Left kidney (tissue), 2 donors: Measurements from ENCODE around the gene CEP162. TPM values are rescaled to one million over a fixed set of nuclear protein-coding genes. Genes with fewer than 3 reads are reported as not detected.
"Not testable (repeated sequence)": the region's sequence is repeated elsewhere in the genome, so short reads cannot be mapped to it uniquely, and the experiment has no call there.

Experiments
- DNase-seq: peaks from one replicate; pipeline ENCODE4 v3.0.0-alpha.2; 2013
- polyA plus RNA-seq: library from polyadenylated mRNA; unstranded; fragments of 120-200 nt; gene quantifications from one replicate; pipeline ENCODE4 v1.2.1, GENCODE V29; 2013; ENCODE audit not compliant: insufficient read length

The CEP162 gene
- polyA plus RNA-seq, 1 donor: 29.2 TPM

GRCh38 chr6:84086545-84087429 is 140.7 kb downstream of the CEP162 start:
- DNase-seq: no peak

GRCh38 chr6:84086056-84086455 is 141.4 kb downstream of the CEP162 start:
- DNase-seq: no peak

DNA sequence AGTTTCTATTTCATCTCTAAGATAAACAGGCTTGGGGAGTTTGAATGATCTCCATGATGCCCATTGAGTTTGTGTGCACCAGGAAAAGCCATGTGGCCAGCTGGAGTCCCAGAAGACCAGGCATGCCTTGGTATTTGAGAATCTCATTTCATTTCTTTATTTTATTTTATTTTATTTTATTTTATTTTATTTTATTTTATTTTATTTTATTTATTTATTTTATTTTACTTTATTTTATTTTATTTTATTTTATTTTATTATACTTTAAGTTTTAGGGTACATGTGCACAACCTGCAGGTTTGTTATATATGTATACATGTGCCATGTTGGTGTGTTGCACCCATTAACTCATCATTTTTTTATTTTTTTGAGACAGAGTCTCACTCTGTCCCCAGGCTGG is 142.7 kb downstream of the CEP162 start:
- DNase-seq: not testable (repeated sequence)

GRCh38 chr6:84082689-84083265 is 144.7 kb downstream of the CEP162 start:
- DNase-seq: no peak

DNA sequence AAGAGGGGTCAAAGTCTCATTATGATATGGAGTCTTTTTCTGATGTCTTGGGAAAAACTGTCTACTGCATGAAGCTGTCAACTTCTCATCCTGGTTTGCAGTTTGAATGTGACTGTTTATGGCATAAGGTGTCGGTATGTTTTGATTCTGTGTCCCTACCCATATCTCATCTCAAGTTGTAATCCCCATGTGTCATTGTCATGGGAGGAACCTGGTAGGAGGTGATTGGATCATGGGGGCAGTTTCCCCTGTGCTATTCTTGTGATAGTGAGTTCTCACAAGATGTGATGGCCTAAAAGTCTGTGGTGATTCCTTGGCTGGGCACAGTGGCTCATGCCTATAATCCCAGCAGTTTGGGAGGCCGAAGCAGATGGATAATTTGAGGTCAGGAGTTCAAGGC is 146.2 kb downstream of the CEP162 start:
- DNase-seq: no peak

- no peak for DNase-seq
Observed at GRCh38 chr6:84078335-84078734, 149.1 kb downstream of the CEP162 start.

DNA sequence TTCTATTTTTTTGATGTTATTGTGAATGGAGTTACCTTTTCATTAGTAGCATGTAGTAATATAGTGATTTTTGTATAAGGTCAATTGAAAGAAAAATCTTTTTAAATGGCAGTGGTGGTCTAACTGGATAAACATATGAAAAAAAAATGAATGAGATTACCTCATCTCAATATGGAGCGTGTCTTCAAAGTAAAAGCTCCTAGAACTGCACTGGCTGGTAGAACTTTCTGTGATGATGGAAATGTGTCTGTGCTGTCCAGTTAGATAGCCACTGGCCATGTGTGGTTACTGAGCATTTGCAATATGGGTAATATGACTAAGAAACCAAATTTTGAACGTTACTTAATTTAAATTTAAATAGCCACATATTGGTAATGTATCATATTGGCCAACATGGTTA is 149.8 kb downstream of the CEP162 start:
- no peak for DNase-seq

GRCh38 chr6:84074988-84075781 is 152.3 kb downstream of the CEP162 start:
- peak; percentile 59 for DNase-seq

Other genes with a start within 250 kb of the CEP162 start
- 3.2 TPM for gene MRAP2, start 193.9 kb downstream of the CEP162 start, polyA plus RNA-seq